ENCODE data around the gene SKIL.

Gene SKIL

GRCh38 chr3:170383567-170383966 is 26.1 kb downstream of the SKIL start:
- no peak overlapping the region for H3K4me3 ChIP-seq (ENCODE audit: low read depth, low read length)
- no peak for TF ChIP-seq CTCF (IDR thresholded peaks at IDR 0.05; ENCODE audit: low read depth, low read length)

- no peak overlapping the region for H3K4me3 ChIP-seq (ENCODE audit: low read depth, low read length)
- TF ChIP-seq CTCF (IDR thresholded peaks at IDR 0.05; ENCODE audit: low read depth, low read length), result no peak
These were observed 29.0 kb downstream of the SKIL start for GRCh38 chr3:170386468-170386867.

GRCh38 chr3:170387950-170388349 is 30.4 kb downstream of the SKIL start:
- TF ChIP-seq CTCF (IDR thresholded peaks at IDR 0.05; ENCODE audit: low read depth, low read length), result no peak

GRCh38 chr3:170391108-170391507 is 33.6 kb downstream of the SKIL start:
- H3K4me3 ChIP-seq (ENCODE audit: low read depth, low read length), result no peak overlapping the region
- no peak for TF ChIP-seq CTCF (IDR thresholded peaks at IDR 0.05; ENCODE audit: low read depth, low read length)

More at GRCh38 chr3:170387950-170388349, 30.4 kb downstream of the SKIL start:
- H3K4me3 ChIP-seq (ENCODE audit: low read depth, low read length), result no peak overlapping the region

GRCh38 chr3:170397685-170398084 is 40.2 kb downstream of the SKIL start:
- no peak for TF ChIP-seq CTCF (IDR thresholded peaks at IDR 0.05; ENCODE audit: low read depth, low read length)
- H3K4me3 ChIP-seq (ENCODE audit: low read depth, low read length), result no peak overlapping the region

- TF ChIP-seq CTCF (IDR thresholded peaks at IDR 0.05; ENCODE audit: low read depth, low read length), result no peak
These were observed 47.6 kb downstream of the SKIL start for GRCh38 chr3:170405101-170405500.

GRCh38 chr3:170410428-170411029 is 53.0 kb downstream of the SKIL start:
- H3K4me3 ChIP-seq (ENCODE audit: low read depth, low read length), result no peak overlapping the region
- peak; percentile 23; the same call in 1 of the 2 replicates for TF ChIP-seq CTCF (IDR thresholded peaks at IDR 0.05; ENCODE audit: low read depth, low read length)

More at GRCh38 chr3:170405101-170405500, 47.6 kb downstream of the SKIL start:
- no peak overlapping the region for H3K4me3 ChIP-seq (ENCODE audit: low read depth, low read length)
